Pancreas (tissue), 10 donors: ENCODE data around the gene PLPP3. TPM values are rescaled to one million over a fixed set of nuclear protein-coding genes. Genes with fewer than 3 reads are reported as not detected.

Source experiments
- ATAC-seq, 4 donors: fragments of 200-7000 bp; cut with Tn5 transposase; one replicate each; pipeline versions ENCODE4 v1.8.0 to v1.9.1; 2020; ENCODE audit warnings: mild to moderate bottlenecking in 4 of 4, moderate library complexity in 4 of 4
- DNase-seq, 6 donors: peaks; one replicate each; pipeline ENCODE4 v3.0.0-alpha.2; 2020
- FAIRE-seq: peaks from 2 replicates; lab custom pipeline; 2012; peaks lifted over from hg19 to GRCh38; lab: Jason Lieb, UNC
- H3K27ac ChIP-seq, 4 donors: fragments of 200-600 bp; sonication (generic); 1 replicate in 3 of 4; 2 replicates in 1 of 4; pipeline versions ENCODE4 v1.5.0 to v1.8.0; 2020
- H3K27me3 ChIP-seq, 4 donors: fragments of 200-600 bp; one replicate each; pipeline ENCODE4 v1.8.0; 2021
- H3K36me3 ChIP-seq, 3 donors: fragments of 200-600 bp; sonication (generic) in 1 of 3; one replicate each; pipeline versions ENCODE4 v1.5.0 to v1.8.0; 2020 to 2021
- H3K4me1 ChIP-seq, 3 donors: fragments of 200-600 bp; one replicate each; pipeline ENCODE4 v1.8.0; 2021
- H3K4me3 ChIP-seq, 4 donors: fragments of 200-600 bp; sonication (generic) in 2 of 4; one replicate each; pipeline versions ENCODE4 v1.5.0 to v1.8.0; 2020 to 2021
- H3K9me3 ChIP-seq, 4 donors: fragments of 200-600 bp; one replicate each; pipeline ENCODE4 v1.8.0; 2021
- CTCF ChIP-seq, 4 donors: fragments of 200-600 bp; sonication (generic) in 3 of 4; IDR thresholded peaks; one replicate each; pipeline versions ENCODE4 v1.5.0 to v1.8.0; 2021; ENCODE audit warnings: antibody characterized with exemption in 4 of 4
- WGBS, 2 donors: extraction: QIAGEN DNeasy Blood & Tissue Kit; methylation state at CpG; one replicate each; pipeline ENCODE4 v1.1.7; 2013; 5-methylcytosine and 5-hydroxymethylcytosine counted together
- intact Hi-C, 3 donors: fragments of 100-400 bp; cut with DNase I; formaldehyde crosslinking; loops; one replicate each; pipeline versions ENCODE4 v1.11.1 to v1.14.2; 2022
- polyA plus RNA-seq, 2 donors: library from polyadenylated mRNA; stranded (reverse); fragments of 200-250 nt; gene quantifications; one replicate each; pipeline ENCODE4 v1.2.3, GENCODE V29; 2013
- total RNA-seq, 6 donors: library from RNA; stranded (reverse); fragmentation: NEBNext Ultra II Directional in 4 of 6; extraction: Animal tissue kit (Norgen Biotek cat#: 25700) in 4 of 6; gene quantifications; one replicate each; pipeline versions ENCODE4 v1.2.1 to v1.2.4, GENCODE V29; 2021 to 2023
- donor health status: healthy with polysubstance abuse.
- donor health status: DM: no; HTN: no; CAD: no; lungs with moderate emphysema.
- donor health status: DM: no; HTN: no; CAD: no.
- donor health status: control.
- donor health status: control.
- donor health status: Bipolar disorder and iron deficiency.
- donor health status: DM: yes; HTN: yes; CAD: no.
- donor health status: DM: no; HTN: no; CAD: no.
- donor health status: DM: no; HTN: no; CAD: no.
- donor health status: DM: yes; HTN: yes; CAD: no.

Gene PLPP3
- total and polyA plus RNA-seq, 8 donors = 5.5 to 29.6 (median 18.7) TPM

DNA sequence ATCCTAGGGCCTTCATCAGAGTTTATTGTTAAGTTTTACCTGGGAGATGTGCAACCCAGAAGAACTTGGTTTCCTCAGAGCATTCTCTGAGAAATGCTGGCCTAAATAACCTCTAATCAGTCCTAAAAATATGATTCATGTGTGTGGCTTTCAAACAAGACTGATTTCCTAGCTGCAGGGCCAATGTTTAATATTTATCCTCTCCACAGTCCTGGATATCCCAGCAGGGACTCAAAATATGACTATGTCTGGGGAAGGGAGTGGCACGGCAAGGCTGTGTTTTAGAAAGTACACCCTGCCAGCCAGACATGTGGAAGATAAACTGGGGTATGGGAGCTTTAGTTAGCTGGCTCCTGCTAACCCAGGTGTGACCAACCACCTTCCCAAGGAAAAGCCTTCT, 26.3 kb downstream of the PLPP3 start:
- H3K4me3 ChIP-seq = no peak overlapping the region
- no peak for TF ChIP-seq CTCF (IDR thresholded peaks at IDR 0.05)
- no peak overlapping the region for H3K27ac ChIP-seq
- peaks cover 6 to 34% (median 20%) of the 10 kb centered on the region in 3 donors for H3K4me1 ChIP-seq
- WGBS, 2 donors = 13 to 45% methylated on average over 1 of the region's 1 CpG
- DNase-seq (no peak), FAIRE-seq (no peak), ATAC-seq (peak; percentile 24 to 44 (median 40))
- no peaks in the 10 kb centered on the region for H3K9me3 ChIP-seq
- no peaks in the 10 kb centered on the region for H3K36me3 ChIP-seq
- intact Hi-C loops = no loop called here
- H3K27me3 ChIP-seq = no peaks in the 10 kb centered on the region

DNA sequence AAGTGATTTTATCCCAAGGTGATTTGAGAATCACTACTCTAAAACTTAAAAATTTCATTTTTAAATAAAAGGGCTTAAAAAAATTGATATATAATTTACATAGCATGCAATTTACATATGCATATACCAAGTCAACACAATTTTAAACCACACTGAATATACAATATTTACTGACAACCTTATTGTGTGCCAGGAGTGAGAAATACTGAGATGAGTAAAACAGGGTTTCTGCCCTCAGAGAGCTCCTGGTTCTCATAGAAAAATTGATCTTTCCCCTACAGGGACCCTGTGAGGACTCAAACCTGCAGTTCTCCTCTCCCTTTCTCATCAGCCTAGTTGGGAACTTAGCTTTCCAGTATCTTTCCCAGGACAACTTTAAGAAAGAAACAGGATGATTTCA, 27.0 kb downstream of the PLPP3 start:
- DNase-seq = no peak
- H3K4me3 ChIP-seq = no peak overlapping the region
- intact Hi-C loops = no loop called here
- H3K36me3 ChIP-seq = no peaks in the 10 kb centered on the region
- no peak for ATAC-seq
- FAIRE-seq = no peak
- no peaks in the 10 kb centered on the region for H3K27me3 ChIP-seq
- no peak overlapping the region for H3K27ac ChIP-seq
- no peaks in the 10 kb centered on the region for H3K9me3 ChIP-seq
- H3K4me1 ChIP-seq = peaks cover 13 to 41% (median 27%) of the 10 kb centered on the region in 3 donors
- no peak for TF ChIP-seq CTCF (IDR thresholded peaks at IDR 0.05)

GRCh38 chr1:56551691-56552090, 27.7 kb downstream of the PLPP3 start:
- intact Hi-C loops = no loop called here
- FAIRE-seq = no peak
- no peak for DNase-seq
- H3K4me1 ChIP-seq = peaks cover 18 to 45% (median 34%) of the 10 kb centered on the region in 3 donors
- WGBS, 2 donors = 48 to 59% methylated on average over 3 of the region's 3 CpGs
- H3K27ac ChIP-seq = no peak overlapping the region
- no peaks in the 10 kb centered on the region for H3K9me3 ChIP-seq
- ATAC-seq = peak in 3 of 4 donors; percentile 16 to 27 (median 23)
- no peaks in the 10 kb centered on the region for H3K36me3 ChIP-seq
- no peak for TF ChIP-seq CTCF (IDR thresholded peaks at IDR 0.05)
- H3K27me3 ChIP-seq = no peaks in the 10 kb centered on the region
- H3K4me3 ChIP-seq = no peak overlapping the region

GRCh38 chr1:56550859-56551188, 28.5 kb downstream of the PLPP3 start:
- 56 to 65% methylated on average over 4 of the region's 4 CpGs for WGBS, 2 donors
- FAIRE-seq (no peak), DNase-seq (no peak), ATAC-seq (no peak)
- H3K36me3 ChIP-seq = no peaks in the 10 kb centered on the region
- TF ChIP-seq CTCF (IDR thresholded peaks at IDR 0.05) = no peak
- peaks cover 26 to 54% (median 42%) of the 10 kb centered on the region in 3 donors for H3K4me1 ChIP-seq
- intact Hi-C loops = no loop called here
- no peak overlapping the region for H3K27ac ChIP-seq
- no peaks in the 10 kb centered on the region for H3K27me3 ChIP-seq
- H3K4me3 ChIP-seq = no peak overlapping the region
- no peaks in the 10 kb centered on the region for H3K9me3 ChIP-seq

- Histone ChIP-seq H3K36me3 (no peaks in the 10 kb centered on the region), H3K27ac (no peak overlapping the region), H3K4me1 (peaks cover 28 to 59% (median 47%) of the 10 kb centered on the region in 3 donors), H3K27me3 (no peaks in the 10 kb centered on the region), H3K9me3 (no peaks in the 10 kb centered on the region), H3K4me3 (no peak overlapping the region)
- WGBS, 2 donors = 79% methylated on average over 5 of the region's 5 CpGs
- no peak for TF ChIP-seq CTCF (IDR thresholded peaks at IDR 0.05)
- DNase-seq = no peak
- FAIRE-seq = no peak
- no peak for ATAC-seq
- intact Hi-C loops = no loop called here
Measured at GRCh38 chr1:56550138-56550858, 29.1 kb downstream of the PLPP3 start.
